K562 treated with DMSO at 1 percent for 48 hours (cell line): Measurements from ENCODE around the gene CFAP77. TPM values are rescaled to one million over a fixed set of nuclear protein-coding genes. Genes with fewer than 3 reads are reported as not detected.

Source experiments
- total RNA-seq: library from RNA; unstranded; fragments of 300-600 nt; gene quantifications from 2 replicates; pipeline ENCODE4 v1.2.3, GENCODE V29; 2022; ENCODE audit warnings: low replicate concordance; ENCODE audit errors: extremely low read depth

The CFAP77 gene
- not detected in 2 replicates for total RNA-seq

DNA sequence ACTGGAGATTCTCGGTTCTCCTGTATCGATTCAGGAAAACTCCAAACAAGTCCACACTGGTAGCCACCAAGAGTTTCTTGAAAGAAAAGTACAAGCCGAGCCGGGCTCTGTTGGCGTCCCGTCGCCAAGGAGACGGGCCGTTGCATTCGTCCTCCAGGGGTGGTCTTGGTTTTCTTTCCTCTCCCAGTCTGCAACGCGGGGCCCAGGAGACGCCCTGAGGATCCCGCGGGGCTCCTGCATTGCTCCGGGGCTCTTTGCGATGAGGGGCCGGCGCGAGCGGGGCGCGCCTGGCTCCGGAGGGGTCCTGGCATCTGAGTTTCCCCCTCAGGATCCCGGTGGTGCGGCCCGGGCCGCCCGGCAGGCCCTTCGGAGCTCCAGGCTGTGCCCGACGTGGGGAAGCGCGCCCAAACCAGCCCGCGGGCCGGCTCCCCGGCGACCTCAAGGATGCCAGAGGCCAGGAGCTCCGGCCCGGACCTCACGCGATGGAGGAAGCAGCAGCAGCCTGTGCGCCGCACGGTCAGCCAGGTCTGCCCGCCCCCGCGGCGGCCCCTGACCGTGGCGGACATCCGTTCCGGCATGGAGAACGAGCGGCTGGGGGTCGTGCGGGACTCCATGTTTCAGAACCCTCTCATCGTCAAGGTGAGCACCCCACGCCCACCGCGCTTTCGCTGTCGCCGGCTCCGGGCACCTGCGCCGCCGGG lies at the start of gene CFAP77:
Gene CFAP77, plus strand, starts transcription at position 384 of the 701 bp plus-strand sequence. Its CDS starts 61 bp downstream, at position 445.

DNA sequence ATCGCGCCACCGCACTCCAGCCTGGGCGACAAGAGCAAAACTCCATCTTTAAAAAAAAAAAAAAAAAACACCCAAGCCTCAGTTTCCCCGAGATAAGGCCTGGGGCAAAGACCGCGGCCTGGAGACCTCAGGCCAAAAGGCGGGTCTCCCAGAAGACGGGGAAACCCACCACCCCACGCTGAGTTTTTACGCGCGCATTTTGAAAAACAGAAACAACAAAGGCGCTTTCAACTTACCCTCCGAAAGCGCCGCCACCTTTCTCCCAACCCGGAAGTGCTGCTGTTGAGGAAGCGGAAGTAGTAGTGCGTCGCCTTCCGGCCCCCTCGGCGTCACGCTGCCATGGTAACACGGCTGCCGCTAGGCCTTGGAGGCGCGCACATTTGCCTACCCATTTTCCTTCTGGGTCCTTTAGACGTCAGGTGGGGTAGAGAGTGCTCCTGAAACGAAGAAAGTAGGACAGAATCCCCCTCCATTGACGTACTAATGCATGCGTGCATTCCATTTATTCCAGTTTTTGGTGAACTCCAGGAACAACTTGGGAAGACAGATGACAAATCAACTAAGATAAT lies 3.4 kb upstream of the CFAP77 start, which contains the start of gene TTF1:
Gene TTF1, minus strand, starts transcription at position 287 of the 569 bp plus-strand sequence. CDS start 4,019 bp downstream, outside the sequence.

DNA sequence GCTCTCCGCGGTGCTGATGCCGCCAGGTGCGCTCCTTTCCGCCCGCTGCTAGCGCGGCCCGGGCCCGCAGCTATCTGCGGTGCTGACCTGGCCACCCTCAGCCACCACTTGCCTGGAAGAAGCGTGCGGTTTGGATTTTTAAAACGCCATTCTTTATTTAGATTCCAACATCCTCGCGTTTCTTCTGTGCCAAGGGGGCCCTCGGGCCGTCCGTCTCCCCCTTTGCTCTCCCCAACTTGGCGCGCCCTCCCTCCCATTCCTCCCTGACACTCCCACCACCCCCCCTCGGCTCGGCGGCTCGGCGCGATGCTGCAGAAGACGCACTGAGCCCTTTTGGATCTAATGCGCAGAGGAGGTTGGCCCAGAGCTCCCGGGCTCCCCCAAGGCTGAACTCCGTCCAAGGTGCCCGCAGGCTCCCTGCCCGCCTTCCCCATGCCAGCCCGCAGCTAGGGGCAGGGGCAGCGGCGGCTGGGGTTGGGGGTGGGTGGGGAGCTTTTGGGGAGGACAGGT lies 172.3 kb downstream of the CFAP77 start, which contains the start of gene BARHL1:
Gene BARHL1, plus strand, starts transcription at position 331 of the 510 bp plus-strand sequence. CDS start 192 bp downstream, outside the sequence.

Other genes with a start within 250 kb of the CFAP77 start
- not detected in 2 replicates for gene NTNG2, start 248.2 kb upstream of the CFAP77 start, total RNA-seq
- gene SETX, start 55.2 kb upstream of the CFAP77 start, total RNA-seq = not detected in 2 replicates
- gene TTF1, start 3.4 kb upstream of the CFAP77 start, total RNA-seq = not detected in 2 replicates
- gene BARHL1, start 172.4 kb downstream of the CFAP77 start, total RNA-seq = not detected in 2 replicates